ENCODE measurements around the gene ASB6.

ASB6 gene

DNA sequence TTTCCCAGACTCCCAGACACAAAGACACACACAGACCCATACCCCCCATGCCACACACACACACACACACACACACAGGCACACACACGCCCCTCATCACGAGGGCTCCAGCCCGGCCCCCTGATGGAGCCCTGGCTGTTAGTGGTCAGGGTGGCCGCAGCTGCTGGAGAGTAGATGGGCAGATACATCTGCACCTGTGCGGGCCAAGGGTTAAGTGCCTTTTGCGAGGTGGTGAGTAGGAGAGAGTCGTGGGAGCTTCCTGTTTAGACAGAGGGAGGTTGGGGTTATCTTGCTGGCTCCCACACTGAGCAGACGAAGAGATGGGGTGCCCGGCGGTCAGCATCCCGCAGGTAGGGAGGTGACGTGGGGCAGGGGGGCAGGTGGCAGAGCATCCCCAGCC is 31.7 kb upstream of the ASB6 start:
- H3K9ac ChIP-seq (ENCODE audit: low read length): no peak overlapping the region
- no peak overlapping the region for H2AFZ ChIP-seq (ENCODE audit: low read depth, low read length)
- H2BK12ac ChIP-seq (ENCODE audit: low read length in 2 of 2): no peak overlapping the region
- DNase-seq: no peak
- H3K4me2 ChIP-seq (ENCODE audit: low read length, poor library complexity, severe bottlenecking): no peak overlapping the region
- no peak overlapping the region for H3K27ac ChIP-seq (ENCODE audit: low read length, poor library complexity, severe bottlenecking)
- no peaks in the 10 kb centered on the region for H3K79me1 ChIP-seq (replicated peaks; ENCODE audit: low read length, poor library complexity, severe bottlenecking)
- no peak overlapping the region for H2BK15ac ChIP-seq (ENCODE audit: low read depth, poor library complexity, severe bottlenecking)
- peak overlapping the region; percentile 25 for H4K91ac ChIP-seq (ENCODE audit: low read length)
- H2AK5ac ChIP-seq (ENCODE audit: low read length, severe bottlenecking): no peak overlapping the region
- no peaks in the 10 kb centered on the region for H3K9me3 ChIP-seq (ENCODE audit: control insufficient read depth, low read length)
- H4K8ac ChIP-seq (ENCODE audit: low read length): no peak overlapping the region
- 69% methylated on average over 12 of the region's 12 CpGs for WGBS
- no peak overlapping the region for H3K4ac ChIP-seq (ENCODE audit: low read depth in 1 of 2, low read length in 2 of 2)
- no peak overlapping the region for H3K18ac ChIP-seq (ENCODE audit: low read depth in 1 of 2, low read length in 2 of 2)
- H3K36me3 ChIP-seq (ENCODE audit: control insufficient read depth in 1 of 2, insufficient read depth in 2 of 2, low read depth in 1 of 2, low read length in 2 of 2): peaks cover 0 to 4% of the 10 kb centered on the region in 2 experiments
- H3K4me3 ChIP-seq (ENCODE audit: insufficient read depth in 1 of 2, low read depth in 1 of 2, low read length in 2 of 2): no peak overlapping the region
- H3K14ac ChIP-seq (ENCODE audit: low read length in 2 of 2): no peak overlapping the region
- peaks cover 5% of the 10 kb centered on the region for H3K4me1 ChIP-seq (ENCODE audit: control insufficient read depth, insufficient read depth, low read depth, low read length)
- no peak overlapping the region for H3K23ac ChIP-seq (ENCODE audit: low read length in 2 of 2)
- no peak overlapping the region for H2BK120ac ChIP-seq (ENCODE audit: low read depth, low read length)
- H3K27me3 ChIP-seq (ENCODE audit: control insufficient read depth in 1 of 2, insufficient read depth in 1 of 2, low read length in 2 of 2): peaks cover 0 to 57% of the 10 kb centered on the region in 2 experiments
- H2BK5ac ChIP-seq (ENCODE audit: low read depth, low read length, poor library complexity, severe bottlenecking): no peak overlapping the region

DNA sequence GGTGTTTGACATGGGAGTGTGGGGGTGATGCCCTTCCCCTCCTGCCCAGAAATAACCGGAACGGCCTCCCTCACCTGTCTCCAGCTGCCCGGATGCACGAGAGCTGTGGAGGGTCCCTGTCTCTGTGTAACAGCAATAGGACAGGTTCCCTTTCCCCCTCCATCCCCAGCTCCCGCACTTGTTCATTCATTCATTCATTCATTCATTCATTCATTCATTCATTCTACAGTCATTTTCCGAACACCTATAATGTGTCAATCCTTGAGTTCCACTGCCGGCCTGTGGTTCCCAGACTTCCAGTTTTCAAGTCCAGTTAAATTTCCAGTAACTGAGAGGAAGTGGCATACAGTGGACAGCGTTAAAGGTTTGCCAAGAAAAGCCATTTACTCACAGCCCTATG is 30.8 kb upstream of the ASB6 start:
- no peak overlapping the region for H3K18ac ChIP-seq (ENCODE audit: low read depth in 1 of 2, low read length in 2 of 2)
- H3K9ac ChIP-seq (ENCODE audit: low read length): no peak overlapping the region
- no peak overlapping the region for H4K8ac ChIP-seq (ENCODE audit: low read length)

DNA sequence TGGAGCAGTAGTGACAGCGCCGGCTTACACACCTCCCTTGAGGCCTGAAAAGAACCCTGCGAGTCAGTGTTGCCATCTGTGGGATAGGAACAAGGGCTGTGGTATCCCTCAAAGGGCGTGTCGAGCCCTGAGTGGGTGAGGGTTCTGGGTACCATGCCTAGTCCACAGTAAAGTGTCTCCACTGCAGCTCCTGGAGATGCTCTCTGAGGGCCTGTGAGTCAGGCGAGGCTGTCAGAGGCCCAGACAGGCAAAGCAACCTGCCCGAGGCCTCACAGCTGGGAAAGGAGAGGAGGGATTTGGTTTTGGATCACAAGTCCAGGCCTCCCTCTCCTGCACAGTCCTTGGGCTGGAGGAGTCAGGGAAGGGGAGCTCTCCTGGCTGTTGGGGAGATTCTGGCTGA is 29.6 kb upstream of the ASB6 start:
- no peak for DNase-seq
- no peak overlapping the region for H3K4me3 ChIP-seq (ENCODE audit: insufficient read depth in 1 of 2, low read depth in 1 of 2, low read length in 2 of 2)
- no peak overlapping the region for H2BK120ac ChIP-seq (ENCODE audit: low read depth, low read length)
- H3K4me2 ChIP-seq (ENCODE audit: low read length, poor library complexity, severe bottlenecking): no peak overlapping the region
- H2BK15ac ChIP-seq (ENCODE audit: low read depth, poor library complexity, severe bottlenecking): no peak overlapping the region
- no peaks in the 10 kb centered on the region for H3K9me3 ChIP-seq (ENCODE audit: control insufficient read depth, low read length)
- peaks cover 5% of the 10 kb centered on the region for H3K4me1 ChIP-seq (ENCODE audit: control insufficient read depth, insufficient read depth, low read depth, low read length)
- H3K79me1 ChIP-seq (replicated peaks; ENCODE audit: low read length, poor library complexity, severe bottlenecking): no peaks in the 10 kb centered on the region
- H4K91ac ChIP-seq (ENCODE audit: low read length): no peak overlapping the region
- no peak overlapping the region for H3K14ac ChIP-seq (ENCODE audit: low read length in 2 of 2)
- no peak overlapping the region for H4K8ac ChIP-seq (ENCODE audit: low read length)
- no peak overlapping the region for H3K27ac ChIP-seq (ENCODE audit: low read length, poor library complexity, severe bottlenecking)
- peaks cover 0 to 4% of the 10 kb centered on the region in 2 experiments for H3K36me3 ChIP-seq (ENCODE audit: control insufficient read depth in 1 of 2, insufficient read depth in 2 of 2, low read depth in 1 of 2, low read length in 2 of 2)
- no peak overlapping the region for H3K9ac ChIP-seq (ENCODE audit: low read length)
- H3K18ac ChIP-seq (ENCODE audit: low read depth in 1 of 2, low read length in 2 of 2): no peak overlapping the region
- H3K4ac ChIP-seq (ENCODE audit: low read depth in 1 of 2, low read length in 2 of 2): no peak overlapping the region
- WGBS: 79% methylated on average over 7 of the region's 7 CpGs
- H2AFZ ChIP-seq (ENCODE audit: low read depth, low read length): no peak overlapping the region
- no peak overlapping the region for H2BK12ac ChIP-seq (ENCODE audit: low read length in 2 of 2)
- no peak overlapping the region for H2AK5ac ChIP-seq (ENCODE audit: low read length, severe bottlenecking)
- H2BK5ac ChIP-seq (ENCODE audit: low read depth, low read length, poor library complexity, severe bottlenecking): no peak overlapping the region
- no peak overlapping the region for H3K23ac ChIP-seq (ENCODE audit: low read length in 2 of 2)
- H3K27me3 ChIP-seq (ENCODE audit: control insufficient read depth in 1 of 2, insufficient read depth in 1 of 2, low read length in 2 of 2): peaks cover 0 to 51% of the 10 kb centered on the region in 2 experiments

More for the DNA sequence above, 30.8 kb upstream of the ASB6 start:
- no peak overlapping the region for H2BK15ac ChIP-seq (ENCODE audit: low read depth, poor library complexity, severe bottlenecking)
- H3K4me1 ChIP-seq (ENCODE audit: control insufficient read depth, insufficient read depth, low read depth, low read length): peaks cover 5% of the 10 kb centered on the region
- DNase-seq: no peak
- H3K36me3 ChIP-seq (ENCODE audit: control insufficient read depth in 1 of 2, insufficient read depth in 2 of 2, low read depth in 1 of 2, low read length in 2 of 2): peaks cover 0 to 4% of the 10 kb centered on the region in 2 experiments
- no peak overlapping the region for H3K14ac ChIP-seq (ENCODE audit: low read length in 2 of 2)
- no peak overlapping the region for H2BK12ac ChIP-seq (ENCODE audit: low read length in 2 of 2)
- no peak overlapping the region for H4K91ac ChIP-seq (ENCODE audit: low read length)
- no peaks in the 10 kb centered on the region for H3K9me3 ChIP-seq (ENCODE audit: control insufficient read depth, low read length)
- H3K79me1 ChIP-seq (replicated peaks; ENCODE audit: low read length, poor library complexity, severe bottlenecking): no peaks in the 10 kb centered on the region
- no peak overlapping the region for H2BK5ac ChIP-seq (ENCODE audit: low read depth, low read length, poor library complexity, severe bottlenecking)
- H3K4me2 ChIP-seq (ENCODE audit: low read length, poor library complexity, severe bottlenecking): no peak overlapping the region
- H2BK120ac ChIP-seq (ENCODE audit: low read depth, low read length): no peak overlapping the region
- no peak overlapping the region for H3K4ac ChIP-seq (ENCODE audit: low read depth in 1 of 2, low read length in 2 of 2)
- WGBS: 95% methylated on average over 7 of the region's 8 CpGs
- peaks cover 0 to 53% of the 10 kb centered on the region in 2 experiments for H3K27me3 ChIP-seq (ENCODE audit: control insufficient read depth in 1 of 2, insufficient read depth in 1 of 2, low read length in 2 of 2)
- H2AFZ ChIP-seq (ENCODE audit: low read depth, low read length): no peak overlapping the region
- no peak overlapping the region for H3K27ac ChIP-seq (ENCODE audit: low read length, poor library complexity, severe bottlenecking)
- no peak overlapping the region for H3K4me3 ChIP-seq (ENCODE audit: insufficient read depth in 1 of 2, low read depth in 1 of 2, low read length in 2 of 2)
- no peak overlapping the region for H2AK5ac ChIP-seq (ENCODE audit: low read length, severe bottlenecking)
- H3K23ac ChIP-seq (ENCODE audit: low read length in 2 of 2): no peak overlapping the region

- no peak overlapping the region for H2BK120ac ChIP-seq (ENCODE audit: low read depth, low read length)
- peaks cover 8% of the 10 kb centered on the region for H3K4me1 ChIP-seq (ENCODE audit: control insufficient read depth, insufficient read depth, low read depth, low read length)
- H3K4me3 ChIP-seq (ENCODE audit: insufficient read depth in 1 of 2, low read depth in 1 of 2, low read length in 2 of 2): no peak overlapping the region
- H2BK5ac ChIP-seq (ENCODE audit: low read depth, low read length, poor library complexity, severe bottlenecking): no peak overlapping the region
- no peak overlapping the region for H3K14ac ChIP-seq (ENCODE audit: low read length in 2 of 2)
- 83% methylated on average over 8 of the region's 9 CpGs for WGBS
- H3K4me2 ChIP-seq (ENCODE audit: low read length, poor library complexity, severe bottlenecking): no peak overlapping the region
- H3K9ac ChIP-seq (ENCODE audit: low read length): no peak overlapping the region
- DNase-seq: no peak
- no peak overlapping the region for H4K91ac ChIP-seq (ENCODE audit: low read length)
- H2BK15ac ChIP-seq (ENCODE audit: low read depth, poor library complexity, severe bottlenecking): no peak overlapping the region
- H3K27me3 ChIP-seq (ENCODE audit: control insufficient read depth in 1 of 2, insufficient read depth in 1 of 2, low read length in 2 of 2): peaks cover 0 to 51% of the 10 kb centered on the region in 2 experiments
- H2BK12ac ChIP-seq (ENCODE audit: low read length in 2 of 2): no peak overlapping the region
- H4K8ac ChIP-seq (ENCODE audit: low read length): no peak overlapping the region
- no peaks in the 10 kb centered on the region for H3K9me3 ChIP-seq (ENCODE audit: control insufficient read depth, low read length)
- no peak overlapping the region for H3K18ac ChIP-seq (ENCODE audit: low read depth in 1 of 2, low read length in 2 of 2)
- no peak overlapping the region for H3K27ac ChIP-seq (ENCODE audit: low read length, poor library complexity, severe bottlenecking)
- H3K23ac ChIP-seq (ENCODE audit: low read length in 2 of 2): no peak overlapping the region
- peaks cover 0 to 4% of the 10 kb centered on the region in 2 experiments for H3K36me3 ChIP-seq (ENCODE audit: control insufficient read depth in 1 of 2, insufficient read depth in 2 of 2, low read depth in 1 of 2, low read length in 2 of 2)
- no peak overlapping the region for H2AK5ac ChIP-seq (ENCODE audit: low read length, severe bottlenecking)
- H3K4ac ChIP-seq (ENCODE audit: low read depth in 1 of 2, low read length in 2 of 2): no peak overlapping the region
- no peak overlapping the region for H2AFZ ChIP-seq (ENCODE audit: low read depth, low read length)
- H3K79me1 ChIP-seq (replicated peaks; ENCODE audit: low read length, poor library complexity, severe bottlenecking): no peaks in the 10 kb centered on the region
Measured at GRCh38 chr9:129671065-129671464, 29.1 kb upstream of the ASB6 start.

All from mesenchymal stem cell (in vitro differentiated cells and primary cell).